Embryonic facial prominence (tissue), 1 donor: ENCODE measurements around the gene CMIP.

Source experiments
- DNase-seq: peaks from one replicate; pipeline ENCODE4 v3.0.0-alpha.2; 2016; ENCODE audit errors: extremely low spot score

Gene CMIP

GRCh38 chr16:81447383-81448101, 2.9 kb downstream of the CMIP start:
- no peak for DNase-seq

DNA sequence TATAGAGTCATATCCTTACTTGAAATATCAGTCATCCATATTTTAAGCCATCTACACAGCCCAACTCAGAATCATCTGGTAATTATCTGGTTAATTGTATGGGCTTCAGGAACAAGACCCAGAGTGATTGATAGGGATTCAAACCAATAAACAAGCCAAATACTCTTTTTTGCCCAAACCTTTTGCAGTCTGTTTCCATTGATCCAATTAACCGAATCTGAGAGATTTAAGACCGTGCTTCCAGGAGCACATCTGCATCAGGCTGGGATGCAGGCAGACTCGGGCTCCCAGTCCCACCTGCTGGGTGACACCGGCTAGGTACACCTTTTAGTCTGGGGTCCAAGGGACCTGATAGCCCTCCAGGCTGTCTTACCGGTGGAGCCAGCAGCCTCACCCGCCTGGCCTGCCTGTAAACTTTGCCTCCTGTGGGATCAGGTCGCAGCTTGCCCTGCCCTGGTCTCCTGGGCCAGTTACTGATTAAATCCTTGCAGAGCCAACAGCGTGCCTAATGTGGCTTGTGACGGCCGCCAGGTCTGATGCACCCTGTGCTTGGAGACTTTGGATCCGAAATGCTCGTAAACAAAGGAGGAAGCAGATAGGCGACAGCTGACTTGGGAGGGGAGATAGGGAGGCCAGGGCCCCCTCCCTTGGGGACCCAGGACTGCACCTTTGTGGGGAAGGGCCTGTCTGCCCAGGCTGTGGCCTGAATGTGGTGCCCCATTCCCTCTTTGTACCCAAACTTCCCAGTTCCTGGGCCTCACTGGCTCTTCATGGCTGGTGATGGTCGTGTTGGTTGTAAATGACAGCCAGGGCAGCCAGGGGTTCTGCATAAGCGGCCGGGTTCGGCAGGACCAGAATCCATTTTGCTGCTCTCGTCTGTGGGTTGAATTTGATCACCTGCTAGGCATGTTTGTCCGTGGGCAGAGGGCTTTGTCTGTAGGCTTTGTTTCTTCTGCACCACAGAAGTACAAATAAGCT, 3.8 kb downstream of the CMIP start:
- DNase-seq: no peak

GRCh38 chr16:81449241-81449640, 4.6 kb downstream of the CMIP start:
- DNase-seq: no peak

DNA sequence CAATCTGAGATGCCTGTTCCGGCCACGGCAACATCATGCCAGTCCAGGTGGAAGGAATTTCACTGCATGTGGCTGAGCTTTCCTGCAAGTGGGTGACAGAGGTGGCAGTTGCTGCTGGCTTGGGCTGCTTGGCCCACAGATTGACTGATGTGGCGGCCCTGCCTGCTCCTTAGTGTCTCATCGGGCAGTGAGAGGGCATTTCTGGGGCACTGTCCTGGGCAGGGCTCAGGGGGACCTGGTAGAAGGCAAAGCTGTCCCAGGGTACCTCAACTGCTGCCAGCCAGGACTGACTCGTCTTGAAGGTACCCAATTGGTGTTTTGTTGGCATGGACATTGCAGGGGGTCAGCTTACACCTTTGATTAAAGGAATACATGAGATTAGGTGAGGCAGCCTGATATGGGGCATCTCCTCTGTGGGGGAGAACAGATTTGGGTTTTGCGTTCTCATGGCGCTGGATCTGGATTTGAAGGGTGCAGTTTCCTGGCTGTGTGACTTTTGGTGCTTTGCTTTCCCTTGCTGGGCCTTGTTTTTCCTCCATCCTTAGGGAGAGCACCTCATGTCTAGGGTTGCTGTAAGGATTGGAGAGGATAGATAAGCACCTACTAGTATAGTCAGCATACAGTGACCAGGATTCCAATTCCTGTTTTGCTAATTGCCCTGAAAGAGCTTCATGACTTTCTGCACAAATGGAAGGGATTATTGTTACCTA, 5.4 kb downstream of the CMIP start:
- no peak for DNase-seq

DNA sequence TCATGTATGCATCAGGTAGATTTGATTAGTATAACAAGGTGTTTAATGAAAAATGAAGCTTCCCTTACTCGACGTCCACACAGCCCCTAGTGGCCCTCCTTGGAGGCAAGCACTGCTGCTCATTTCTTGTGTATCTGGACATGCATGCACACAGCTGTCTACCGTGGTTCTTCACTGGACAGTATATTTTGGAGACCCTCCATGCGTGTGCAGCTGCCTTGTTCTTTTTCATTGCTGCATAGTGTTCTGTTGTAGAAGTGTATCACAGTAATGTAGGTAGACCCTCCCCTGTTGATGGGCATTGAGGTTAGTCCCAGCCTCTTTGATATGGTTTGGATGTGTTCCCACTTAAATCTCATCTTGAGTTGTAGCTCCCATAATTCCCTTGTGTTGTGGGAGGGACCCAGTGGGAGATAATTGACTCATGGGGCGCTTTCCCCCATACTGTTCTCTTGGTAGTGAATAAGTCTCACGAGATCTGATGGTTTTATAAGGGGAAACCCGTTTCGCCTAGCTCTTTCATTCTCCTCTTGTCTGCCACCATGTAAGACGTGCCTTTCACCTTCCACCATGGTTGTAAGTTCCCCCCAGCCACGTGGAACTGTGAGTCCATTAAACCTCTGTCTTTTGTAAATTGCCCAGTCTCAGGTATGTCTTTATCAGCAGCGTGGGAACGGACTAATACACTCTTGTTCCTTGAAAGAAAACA, 6.3 kb downstream of the CMIP start:
- no peak for DNase-seq

GRCh38 chr16:81451753-81452680, 7.4 kb downstream of the CMIP start:
- DNase-seq: no peak

GRCh38 chr16:81453091-81453728, 8.6 kb downstream of the CMIP start:
- DNase-seq: no peak

DNA sequence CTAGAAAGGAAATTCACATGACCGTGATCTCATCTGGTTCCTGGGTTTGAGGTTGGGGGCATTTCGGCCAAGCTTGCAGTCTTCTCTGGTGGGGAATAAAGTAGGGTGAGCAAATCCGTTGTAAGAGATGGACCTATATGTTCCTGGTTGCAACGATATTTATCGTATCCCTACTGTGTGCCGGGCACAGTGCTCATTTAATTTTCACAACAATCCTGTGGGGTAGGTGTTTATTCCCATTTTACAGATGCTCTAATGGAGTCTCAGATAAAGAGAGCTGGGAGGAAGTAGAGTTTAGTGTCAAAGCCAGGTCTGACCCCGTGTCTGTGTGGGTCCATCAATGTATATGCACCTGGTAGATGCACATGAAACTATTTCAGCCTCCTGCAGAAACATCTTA, 9.4 kb downstream of the CMIP start:
- DNase-seq: no peak

DNA sequence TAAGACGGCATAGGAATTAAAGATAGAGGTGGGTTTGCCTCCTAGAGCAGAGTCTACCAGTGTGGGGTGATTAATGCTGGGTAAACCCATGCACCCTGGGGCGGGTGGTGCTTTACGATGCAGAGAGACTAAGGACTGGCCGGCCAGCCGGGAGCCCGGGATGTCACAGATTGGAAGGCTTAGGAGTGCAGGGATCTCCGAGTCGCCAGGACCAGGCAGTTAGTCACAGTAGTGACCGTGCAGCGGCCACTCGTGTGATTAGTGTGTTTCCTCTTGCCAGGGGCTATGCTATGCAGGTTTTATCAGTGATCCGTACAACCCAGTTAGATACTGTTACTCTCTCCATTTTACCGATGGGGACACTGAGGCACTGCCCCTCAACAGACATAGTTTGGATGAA, 10.4 kb downstream of the CMIP start:
- no peak for DNase-seq

- no peak for DNase-seq
These were observed 11.3 kb downstream of the CMIP start for GRCh38 chr16:81455720-81456494.

DNA sequence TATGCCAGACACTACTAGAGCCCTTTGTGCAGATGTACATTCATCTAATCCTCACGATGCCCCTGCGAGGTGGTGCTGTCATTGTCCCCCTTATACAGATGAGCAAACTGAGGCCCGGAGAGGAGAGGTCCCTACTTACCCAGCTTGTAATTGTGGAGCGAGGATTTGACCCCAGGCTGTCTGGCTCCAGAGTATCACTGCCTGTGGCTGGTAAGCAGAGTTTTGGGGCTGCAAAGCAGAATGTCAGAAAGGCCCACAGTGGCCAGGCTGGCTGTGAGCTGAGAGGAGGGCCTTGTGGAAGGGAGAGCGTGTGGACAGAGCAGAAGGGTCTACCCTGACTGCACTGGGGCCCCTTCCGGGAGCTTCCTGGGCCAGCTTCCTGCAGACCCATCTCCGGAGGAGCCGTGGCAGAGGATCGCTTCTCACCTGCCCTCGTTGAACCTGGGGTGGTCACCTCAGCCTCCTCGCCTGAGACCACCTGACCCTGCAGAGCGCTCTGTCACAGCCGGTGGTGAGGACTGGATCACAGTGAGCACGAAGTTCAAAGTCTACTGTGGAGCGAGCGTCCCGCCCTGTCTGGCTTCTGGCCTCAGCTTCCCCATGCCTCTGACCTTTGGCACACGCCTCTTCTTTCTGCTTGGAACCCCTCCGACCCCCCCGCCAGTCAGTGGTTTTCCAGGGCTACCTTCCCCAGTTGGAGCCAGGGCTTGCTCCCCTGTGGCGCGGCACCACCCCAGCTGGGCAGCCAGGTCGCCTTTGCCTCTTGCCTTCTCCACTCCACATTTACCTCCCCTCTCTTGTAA, 12.1 kb downstream of the CMIP start:
- DNase-seq: no peak

DNA sequence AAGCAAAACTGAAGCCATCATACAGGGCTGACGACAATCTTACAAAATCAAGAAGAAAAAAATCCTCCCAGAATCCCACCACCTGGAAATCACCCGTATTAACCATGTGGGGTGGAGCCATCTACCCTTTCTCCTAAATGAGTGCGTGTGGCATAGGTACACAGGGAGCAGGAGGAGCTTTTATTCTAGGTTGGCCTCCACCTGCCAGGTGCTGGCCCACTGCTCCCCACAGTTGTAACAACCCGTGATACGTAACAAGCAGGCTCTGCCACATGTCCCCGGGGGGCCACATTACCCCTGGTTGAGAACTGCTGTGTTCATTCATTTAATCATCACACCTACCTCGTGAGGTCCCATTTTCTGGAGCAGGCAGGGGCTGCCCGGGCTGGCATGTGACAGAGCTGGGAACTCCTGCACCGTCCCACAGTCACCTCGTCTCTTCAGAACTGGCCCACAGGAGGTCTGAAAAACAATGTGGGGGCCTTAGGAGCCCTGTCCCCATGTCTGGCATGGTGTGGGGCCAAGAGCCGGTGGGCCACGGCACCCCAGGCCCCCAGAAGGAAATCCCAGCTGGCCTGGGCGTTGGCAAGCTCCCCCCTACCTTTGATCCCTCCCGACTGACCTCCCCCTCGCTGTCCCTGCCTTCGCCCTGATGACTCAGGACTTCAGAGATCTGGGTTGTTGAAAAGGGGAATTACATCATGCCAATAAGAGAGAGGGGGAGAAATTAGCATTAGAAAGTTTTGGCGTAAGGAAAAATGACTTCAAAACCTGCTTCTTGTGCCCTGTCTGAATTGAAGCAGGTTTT, 12.9 kb downstream of the CMIP start:
- no peak for DNase-seq

GRCh38 chr16:81458149-81458669, 13.6 kb downstream of the CMIP start:
- no peak for DNase-seq

DNA sequence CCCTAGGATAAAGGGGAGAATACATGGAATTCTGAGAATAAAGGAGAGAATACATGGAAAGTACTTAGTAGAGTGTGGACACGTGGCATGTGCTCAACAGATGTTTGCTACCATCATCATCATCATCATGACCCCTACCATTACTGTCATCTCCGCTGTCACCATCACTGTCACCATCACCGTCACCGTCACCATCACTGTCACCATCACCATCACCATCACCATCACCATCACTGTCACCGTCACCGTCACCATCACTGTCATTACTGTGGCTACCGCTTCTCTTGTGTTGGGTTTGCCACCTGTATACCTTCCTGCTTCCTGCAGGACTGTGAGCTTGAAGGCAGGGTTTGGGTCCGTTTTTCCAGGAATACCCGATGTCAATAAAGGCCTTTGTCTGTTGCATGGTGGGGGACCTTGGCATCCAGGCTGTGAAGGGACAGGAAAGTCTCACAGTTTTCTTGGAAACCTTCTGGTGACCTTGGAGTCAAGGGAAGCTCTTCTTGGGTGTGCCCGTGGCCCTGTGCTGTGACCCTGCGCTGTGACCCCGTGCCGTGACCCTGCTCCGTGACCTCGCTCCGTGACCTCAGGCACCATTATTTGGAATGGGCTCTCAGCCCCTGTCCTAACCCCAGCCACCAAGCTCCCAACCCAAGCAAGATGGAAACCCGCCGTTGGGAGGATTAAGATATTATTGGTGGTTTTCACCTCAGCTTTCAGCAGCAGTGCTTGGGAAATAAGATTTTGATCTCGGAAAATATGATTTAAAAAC, 14.4 kb downstream of the CMIP start:
- no peak for DNase-seq

- no peak for DNase-seq
These were observed 15.5 kb downstream of the CMIP start for GRCh38 chr16:81460075-81460474.

DNA sequence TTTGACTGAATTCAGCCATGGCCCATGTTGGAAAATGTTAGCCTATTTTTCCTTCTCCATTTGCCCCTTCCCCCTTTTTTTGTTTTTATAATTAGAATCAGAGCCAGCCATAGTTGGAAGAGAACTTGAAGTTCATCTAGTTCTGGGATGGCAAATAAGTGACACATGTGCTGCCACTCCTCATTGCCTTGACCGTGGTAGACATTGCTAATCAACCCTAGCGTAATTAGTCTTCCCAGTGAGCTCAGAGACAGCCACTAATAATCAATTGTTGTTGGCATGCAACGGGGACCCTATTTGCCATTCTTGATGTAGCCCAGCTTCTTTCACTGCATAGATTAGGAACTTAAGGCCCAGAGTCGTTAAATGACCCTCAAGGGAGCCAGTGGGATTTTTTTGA, 16.6 kb downstream of the CMIP start:
- DNase-seq: no peak

GRCh38 chr16:81461766-81462165, 17.2 kb downstream of the CMIP start:
- no peak for DNase-seq
